ENCODE results near the gene ZCCHC14. TPM values are rescaled to one million over a fixed set of nuclear protein-coding genes. Genes with fewer than 3 reads are reported as not detected.
"Not testable (repeated sequence)": the region's sequence is repeated elsewhere in the genome, so short reads cannot be mapped to it uniquely, and the experiment has no call there.

The ZCCHC14 gene
- total RNA-seq, 2 experiments from 2014 or later = 4.7 to 5.2 TPM

GRCh38 chr16:87499189-87499486, 6.3 kb upstream of the ZCCHC14 start:
- ChIA-PET POLR2A (no interaction called here), CTCF (interaction anchor here (1.2 kb wide), 1 partner anchor 11 kb away, joined by 3 read pairs; no protein-coding TSS in a partner anchor)

GRCh38 chr16:87498324-87499188, 5.7 kb upstream of the ZCCHC14 start:
- CTCF ChIA-PET = interaction anchor here (1.2 kb wide), 1 partner anchor 11 kb away, joined by 3 read pairs; no protein-coding TSS in a partner anchor
- POLR2A ChIA-PET = no interaction called here

- POLR2A ChIA-PET = not testable (repeated sequence)
- CTCF ChIA-PET = interaction anchor here (1.2 kb wide), 1 partner anchor 10 kb away, joined by 3 read pairs; no protein-coding TSS in a partner anchor
These were observed 5.0 kb upstream of the ZCCHC14 start for GRCh38 chr16:87497767-87498290.

GRCh38 chr16:87497023-87497766, 4.4 kb upstream of the ZCCHC14 start:
- CTCF ChIA-PET = interaction anchor here (0.8 kb wide), 1 partner anchor 12 kb away, joined by 3 read pairs; no protein-coding TSS in a partner anchor
- POLR2A ChIA-PET = not testable (repeated sequence)

- POLR2A ChIA-PET = no interaction called here
- CTCF ChIA-PET = interaction anchor here (0.8 kb wide), 1 partner anchor 11 kb away, joined by 3 read pairs; no protein-coding TSS in a partner anchor
These were observed 3.6 kb upstream of the ZCCHC14 start for GRCh38 chr16:87496447-87496801.

- CTCF ChIA-PET = interaction anchor here (0.6 kb wide), 1 partner anchor 50 kb away, joined by 3 read pairs; no protein-coding TSS in a partner anchor
- POLR2A ChIA-PET = no interaction called here
These were observed 3.0 kb upstream of the ZCCHC14 start for GRCh38 chr16:87495578-87496446.

- POLR2A ChIA-PET = no interaction called here
- CTCF ChIA-PET = interaction anchor here (0.9 kb wide), 1 partner anchor 101 kb away, joined by 3 read pairs; no protein-coding TSS in a partner anchor
These were observed 920 bp upstream of the ZCCHC14 start for GRCh38 chr16:87493608-87494280.

- ChIA-PET CTCF (interaction anchor here (1.3 kb wide), 1 partner anchor 143 kb away, joined by 4 read pairs; no protein-coding TSS in a partner anchor), POLR2A (interaction anchor here (1.3 kb wide), 1 partner anchor 109 kb away, joined by 4 read pairs; the partner anchor contains the start of gene FBXO31)
These were observed 563 bp downstream of the ZCCHC14 start for GRCh38 chr16:87492291-87492630.

- ChIA-PET POLR2A (interaction anchor here (1.3 kb wide), 1 partner anchor 108 kb away, joined by 4 read pairs; the partner anchor contains the start of gene FBXO31), CTCF (interaction anchor here (0.9 to 1.4 kb wide), 3 partner anchors 29 to 144 kb away, joined by 3 to 4 read pairs (median 4); no protein-coding TSS in a partner anchor)
These were observed 1.1 kb downstream of the ZCCHC14 start for GRCh38 chr16:87491522-87492290.

GRCh38 chr16:87490799-87491521, 1.9 kb downstream of the ZCCHC14 start:
- ChIA-PET CTCF (interaction anchor here (0.9 to 1.4 kb wide), 3 partner anchors 28 to 144 kb away, joined by 3 to 4 read pairs (median 4); no protein-coding TSS in a partner anchor), POLR2A (interaction anchor here (1.3 kb wide), 1 partner anchor 107 kb away, joined by 4 read pairs; the partner anchor contains the start of gene FBXO31)

GRCh38 chr16:87490096-87490798, 2.6 kb downstream of the ZCCHC14 start:
- POLR2A ChIA-PET = no interaction called here
- CTCF ChIA-PET = interaction anchor here (1.4 kb wide), 1 partner anchor 27 kb away, joined by 4 read pairs; no protein-coding TSS in a partner anchor

- POLR2A ChIA-PET = no interaction called here
- CTCF ChIA-PET = no interaction called here
These were observed 3.3 kb downstream of the ZCCHC14 start for GRCh38 chr16:87489434-87490045.

- POLR2A ChIA-PET, CTCF ChIA-PET: not testable (repeated sequence)
These were observed 3.9 kb downstream of the ZCCHC14 start for GRCh38 chr16:87488960-87489359.

- CTCF ChIA-PET = interaction anchor here (1.3 kb wide), 1 partner anchor 11 kb away, joined by 3 read pairs; no protein-coding TSS in a partner anchor
- POLR2A ChIA-PET = no interaction called here
These were observed 5.4 kb downstream of the ZCCHC14 start for GRCh38 chr16:87487361-87487924.

GRCh38 chr16:87486713-87487247, 6.0 kb downstream of the ZCCHC14 start:
- POLR2A ChIA-PET = no interaction called here
- CTCF ChIA-PET = interaction anchor here (1.3 to 1.9 kb wide), 2 partner anchors 12 to 149 kb away, joined by 3 to 6 read pairs; no protein-coding TSS in a partner anchor

Measured in activated CD8-positive, alpha-beta memory T cell treated with anti-CD3 and anti-CD28 coated beads for 36 hours (primary cell).